MCF 10A (cell line): ENCODE data around the gene GDNF. TPM values are rescaled to one million over a fixed set of nuclear protein-coding genes. Genes with fewer than 3 reads are reported as not detected.

ENCODE experiments used
- BruUV-seq: library from RNA; stranded (reverse); fragments of 400-500 nt; replicated peaks from 2 replicates; lab custom pipeline; 2021; lab: Mats Ljungman, UMichigan
- CTCF ChIA-PET: fragments of 300-600 bp; sonication (Branson Sonifier 250); formaldehyde crosslinking; extraction: SDS; loops from one replicate; lab custom pipeline; 2021; ENCODE audit warnings: antibody characterized with exemption, inconsistent platforms; lab: Yijun Ruan, JAX
- POLR2A ChIA-PET: fragments of 300-600, 350-650 bp; sonication (Branson Sonifier 250); formaldehyde crosslinking; extraction: SDS; loops from one replicate; lab custom pipeline; 2020; ENCODE audit warnings: antibody characterized with exemption, inconsistent platforms; lab: Yijun Ruan, JAX
- DNase-seq: peaks from one replicate; pipeline ENCODE4 v3.0.0-alpha.2; 2018; ENCODE audit not compliant: unreplicated experiment
- H3K27ac Mint-ChIP-seq: one replicate; pipeline ENCODE4 v1.8.0; 2022; ENCODE audit warnings: mild to moderate bottlenecking, low read depth, mixed read lengths; ENCODE audit not compliant: unreplicated experiment
- H3K27me3 Mint-ChIP-seq: one replicate; pipeline ENCODE4 v1.8.0; 2022; ENCODE audit warnings: mixed read lengths; ENCODE audit not compliant: insufficient read depth, unreplicated experiment
- H3K36me3 Mint-ChIP-seq: one replicate; pipeline ENCODE4 v1.8.0; 2022; ENCODE audit warnings: mild to moderate bottlenecking, moderate library complexity, mixed read lengths; ENCODE audit not compliant: insufficient read depth, unreplicated experiment
- H3K4me1 Mint-ChIP-seq: one replicate; pipeline ENCODE4 v1.8.0; 2022; ENCODE audit warnings: mixed read lengths; ENCODE audit not compliant: insufficient read depth, unreplicated experiment
- H3K4me3 Mint-ChIP-seq: one replicate; pipeline ENCODE4 v1.8.0; 2022; ENCODE audit warnings: mild to moderate bottlenecking, moderate library complexity, mixed read lengths; ENCODE audit not compliant: unreplicated experiment
- H3K9me3 Mint-ChIP-seq: one replicate; pipeline ENCODE4 v1.8.0; 2022; ENCODE audit warnings: mixed read lengths; ENCODE audit not compliant: unreplicated experiment
- CTCF ChIP-seq: fragments of 200-600 bp; IDR thresholded peaks from one replicate; pipeline ENCODE4 v1.8.0; 2022; ENCODE audit warnings: antibody characterized with exemption, mild to moderate bottlenecking; ENCODE audit not compliant: unreplicated experiment
- intact Hi-C: fragments of 100-400 bp; cut with micrococcal nuclease; formaldehyde crosslinking; loops from 2 replicates; pipeline ENCODE4 v1.14.1; 2022
- total RNA-seq: library from RNA; stranded (reverse); gene quantifications from 2 replicates; pipeline ENCODE4 v1.2.3, GENCODE V29; 2022

GDNF gene
- total RNA-seq, 1 experiment from 2014 or later: not detected

DNA sequence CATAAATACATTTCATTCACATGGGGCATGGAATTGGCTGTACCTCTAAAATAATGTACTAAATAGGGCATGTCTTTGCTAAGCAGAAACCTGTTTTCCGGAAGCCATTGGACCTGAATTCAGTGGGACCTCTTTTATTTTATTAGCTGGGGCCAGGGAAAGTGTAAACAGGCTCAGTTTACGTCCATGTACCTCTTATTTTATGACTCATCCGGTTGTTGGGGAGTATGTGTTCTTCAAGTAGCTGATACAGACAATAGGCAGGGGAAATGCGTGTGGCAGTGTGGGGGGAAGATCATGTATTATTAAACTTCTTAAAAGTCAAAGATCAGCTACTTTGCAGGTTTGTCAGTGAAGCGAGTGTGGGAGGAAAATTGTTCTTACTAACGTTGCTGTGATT, 1.4 kb upstream of the GDNF start:
- H3K4me1 Mint-ChIP-seq: peaks cover 10% of the 10 kb centered on the region
- no peak for DNase-seq
- intact Hi-C loops: no loop called here
- BruUV-seq: no TSS peak
- H3K9me3 Mint-ChIP-seq: no peaks in the 10 kb centered on the region
- POLR2A ChIA-PET: no interaction called here
- H3K36me3 Mint-ChIP-seq: no peaks in the 10 kb centered on the region
- H3K4me3 Mint-ChIP-seq: no peak overlapping the region
- H3K27ac Mint-ChIP-seq: no peak overlapping the region
- H3K27me3 Mint-ChIP-seq: peaks cover 9% of the 10 kb centered on the region
- CTCF ChIA-PET: interaction anchor here (0.6 to 4.4 kb wide), 3 partner anchors 29 to 351 kb away, joined by 3 to 45 read pairs (median 3); no protein-coding TSS in a partner anchor
- no peak for TF ChIP-seq CTCF

GRCh38 chr5:37840053-37841034, 503 bp upstream of the GDNF start:
- H3K27me3 Mint-ChIP-seq: peaks cover 9% of the 10 kb centered on the region
- ChIA-PET POLR2A (no interaction called here), CTCF (interaction anchor here (4.4 kb wide), 1 partner anchor 352 kb away, joined by 45 read pairs; no protein-coding TSS in a partner anchor)
- intact Hi-C loops: no loop called here
- no peaks in the 10 kb centered on the region for H3K9me3 Mint-ChIP-seq
- no peaks in the 10 kb centered on the region for H3K36me3 Mint-ChIP-seq
- no peak for TF ChIP-seq CTCF
- no peak for DNase-seq
- H3K4me1 Mint-ChIP-seq: peaks cover 10% of the 10 kb centered on the region
- no TSS peak for BruUV-seq
- H3K4me3 Mint-ChIP-seq: no peak overlapping the region
- H3K27ac Mint-ChIP-seq: no peak overlapping the region

GRCh38 chr5:37838933-37839341, 904 bp downstream of the GDNF start:
- CTCF ChIA-PET: interaction anchor here (0.6 to 4.4 kb wide), 10 partner anchors 9 to 432 kb away, joined by 3 to 45 read pairs (median 3); no protein-coding TSS in a partner anchor
- POLR2A ChIA-PET: no interaction called here
- peaks cover 10% of the 10 kb centered on the region for H3K4me1 Mint-ChIP-seq
- no peak for DNase-seq
- no TSS peak for BruUV-seq
- H3K27ac Mint-ChIP-seq: no peak overlapping the region
- no peak for TF ChIP-seq CTCF
- H3K4me3 Mint-ChIP-seq: no peak overlapping the region
- H3K27me3 Mint-ChIP-seq: peaks cover 9% of the 10 kb centered on the region
- no peaks in the 10 kb centered on the region for H3K36me3 Mint-ChIP-seq
- no peaks in the 10 kb centered on the region for H3K9me3 Mint-ChIP-seq
- intact Hi-C loops: loop anchor here (5.0 kb wide), 2 partner anchors 183 to 307 kb away; no protein-coding TSS in a partner anchor
